Measurements from ENCODE around the gene NECTIN2. TPM values are rescaled to one million over a fixed set of nuclear protein-coding genes. Genes with fewer than 3 reads are reported as not detected.

NECTIN2 gene
- total RNA-seq, 1 experiment from 2014 or later: 176 TPM

DNA sequence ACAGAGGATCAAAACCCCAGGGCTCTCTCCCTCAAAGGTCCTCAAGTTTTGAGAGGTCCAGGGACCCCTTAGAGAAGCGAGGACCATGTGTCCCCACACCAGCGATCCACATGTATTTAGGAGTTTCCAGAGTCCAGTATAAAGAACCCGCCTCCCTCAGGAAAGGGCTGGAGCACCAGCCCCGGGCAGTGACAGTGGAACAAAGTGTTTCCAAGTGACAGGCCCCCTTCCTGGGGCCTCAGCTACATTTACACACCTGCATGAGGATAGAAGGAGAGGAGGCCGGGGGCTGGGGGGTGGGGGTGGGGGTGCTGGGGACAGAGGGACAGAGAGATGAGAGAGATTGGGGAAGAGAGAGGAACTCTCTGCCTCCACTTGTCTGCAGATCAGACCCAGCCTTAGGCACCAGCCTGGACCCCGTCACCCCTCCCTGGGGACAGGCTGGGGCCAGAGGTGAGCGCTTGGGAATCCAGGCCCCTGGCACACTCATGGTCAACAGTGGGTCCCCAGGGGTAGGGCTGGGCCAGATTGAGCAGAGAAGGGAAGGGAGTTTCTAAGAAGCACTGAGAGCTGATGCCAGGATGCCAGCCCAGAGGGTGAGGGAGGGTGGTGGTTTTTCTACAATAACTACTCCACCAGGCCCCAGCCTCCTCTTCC is 36.4 kb upstream of the NECTIN2 start:
- TF ChIP-seq, protein P1, sequence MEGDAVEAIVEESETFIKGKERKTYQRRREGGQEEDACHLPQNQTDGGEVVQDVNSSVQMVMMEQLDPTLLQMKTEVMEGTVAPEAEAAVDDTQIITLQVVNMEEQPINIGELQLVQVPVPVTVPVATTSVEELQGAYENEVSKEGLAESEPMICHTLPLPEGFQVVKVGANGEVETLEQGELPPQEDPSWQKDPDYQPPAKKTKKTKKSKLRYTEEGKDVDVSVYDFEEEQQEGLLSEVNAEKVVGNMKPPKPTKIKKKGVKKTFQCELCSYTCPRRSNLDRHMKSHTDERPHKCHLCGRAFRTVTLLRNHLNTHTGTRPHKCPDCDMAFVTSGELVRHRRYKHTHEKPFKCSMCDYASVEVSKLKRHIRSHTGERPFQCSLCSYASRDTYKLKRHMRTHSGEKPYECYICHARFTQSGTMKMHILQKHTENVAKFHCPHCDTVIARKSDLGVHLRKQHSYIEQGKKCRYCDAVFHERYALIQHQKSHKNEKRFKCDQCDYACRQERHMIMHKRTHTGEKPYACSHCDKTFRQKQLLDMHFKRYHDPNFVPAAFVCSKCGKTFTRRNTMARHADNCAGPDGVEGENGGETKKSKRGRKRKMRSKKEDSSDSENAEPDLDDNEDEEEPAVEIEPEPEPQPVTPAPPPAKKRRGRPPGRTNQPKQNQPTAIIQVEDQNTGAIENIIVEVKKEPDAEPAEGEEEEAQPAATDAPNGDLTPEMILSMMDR (conservative IDR thresholded peaks at IDR 0.05): no peak
- Histone ChIP-seq H3K23ac (ENCODE audit: insufficient read length, low read depth, low read length) (no peak overlapping the region), H3K79me1 (ENCODE audit: insufficient read depth, low read depth, low read length, poor library complexity, severe bottlenecking) (no peaks in the 10 kb centered on the region), H3K56ac (ENCODE audit: insufficient read length, low read depth, low read length) (no peak overlapping the region), H2BK120ac (ENCODE audit: low read depth, low read length, poor library complexity, severe bottlenecking) (no peak overlapping the region), H2AFZ (ENCODE audit: low read length) (no peak overlapping the region), H3K4ac (ENCODE audit: low read depth, low read length) (no peak overlapping the region), H4K91ac (ENCODE audit: insufficient read length, low read depth, low read length) (no peak overlapping the region), H2AK5ac (ENCODE audit: insufficient read length, low read length) (no peak overlapping the region), H2BK12ac (ENCODE audit: insufficient read length, low read depth, low read length) (no peak overlapping the region), H3K14ac (ENCODE audit: insufficient read depth, low read length) (no peak overlapping the region), H3K9ac (ENCODE audit: extremely low read depth, insufficient read length, low read length) (no peak overlapping the region), H4K20me1 (ENCODE audit: control insufficient read depth, insufficient read depth, insufficient read length) (no peaks in the 10 kb centered on the region), H4K5ac (ENCODE audit: insufficient read length, low read depth, low read length) (no peak overlapping the region), H3K4me2 (ENCODE audit: insufficient read depth, insufficient read length, low read length) (peak overlapping the region; percentile 83), H3K4me1 (ENCODE audit: insufficient read depth, low read length) (peaks cover 2% of the 10 kb centered on the region; the same call in 1 of the 2 replicates), H2BK15ac (ENCODE audit: low read depth, low read length) (no peak overlapping the region), H4K8ac (replicated peaks; ENCODE audit: insufficient read length, low read depth, low read length) (no peak overlapping the region), H3K23me2 (ENCODE audit: insufficient read length, low read depth, low read length, poor library complexity, severe bottlenecking) (peaks cover 11% of the 10 kb centered on the region), H3K27me3 (ENCODE audit: insufficient read depth, low read length) (peaks cover 2% of the 10 kb centered on the region), H3K9me3 (ENCODE audit: control insufficient read depth, low read depth, low read length) (no peaks in the 10 kb centered on the region), H3K18ac (ENCODE audit: insufficient read length, low read depth, low read length) (no peak overlapping the region), H2BK5ac (ENCODE audit: insufficient read length, low read length) (no peak overlapping the region), H3K27ac (ENCODE audit: insufficient read length, low read depth, low read length) (no peak overlapping the region), H3T11ph (ENCODE audit: low read length) (no peak overlapping the region), H3K79me2 (ENCODE audit: insufficient read depth, low read length) (no peaks in the 10 kb centered on the region), H2BK20ac (ENCODE audit: low read depth, low read length, poor library complexity, severe bottlenecking) (no peak overlapping the region)
- H3K27me3 Mint-ChIP-seq (ENCODE audit: low read depth): peaks cover 32% of the 10 kb centered on the region
- no peak overlapping the region for H3K27ac Mint-ChIP-seq
- H3K4me1 Mint-ChIP-seq: peaks cover 38 to 48% of the 10 kb centered on the region in 2 experiments
- WGBS (ENCODE audit: extremely low coverage, insufficient read length, low lambda C conversion rate): no CpG with 5 or more reads among the region's 7 CpGs
- no peaks in the 10 kb centered on the region for H3K9me3 Mint-ChIP-seq
- DNase-seq: no peak
- H3K4me3 Mint-ChIP-seq: peak overlapping the region; percentile 70 to 83
- H3K36me3 Mint-ChIP-seq (ENCODE audit: insufficient read depth in 1 of 3, low read depth in 3 of 3): peaks cover 11 to 27% (median 25%) of the 10 kb centered on the region in 3 experiments

Data from H9 (cell line).